GM18498 (cell line): ENCODE data around the gene RUNX2.

ENCODE experiments used
- ATAC-seq: cut with Tn5 transposase; IDR thresholded peaks from one replicate; pipeline ENCODE4 v1.9.1; 2021; ENCODE audit warnings: mild to moderate bottlenecking, moderate library complexity; ENCODE audit not compliant: unreplicated experiment

RUNX2 gene

GRCh38 chr6:45431317-45432065 is 103.4 kb downstream of the RUNX2 start:
- ATAC-seq: no peak

DNA sequence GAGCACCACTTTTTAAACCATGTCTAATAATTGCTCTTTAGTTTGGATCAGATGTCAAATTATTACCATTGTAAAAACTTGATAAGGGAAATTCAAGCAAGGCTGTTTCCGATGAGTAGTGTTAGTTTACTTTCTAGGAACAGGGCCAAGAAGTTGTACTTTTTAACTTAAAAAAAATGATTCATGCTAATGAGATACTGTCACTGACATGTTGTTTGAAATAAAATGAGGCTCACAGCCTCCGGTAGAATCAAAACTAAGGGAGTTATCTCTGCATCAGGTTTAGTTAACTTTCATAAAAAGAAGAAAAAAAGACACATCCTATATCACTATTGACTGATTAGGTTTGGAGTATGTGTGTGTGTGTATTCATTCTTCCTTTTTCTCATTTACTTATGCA is 104.8 kb downstream of the RUNX2 start:
- no peak for ATAC-seq

DNA sequence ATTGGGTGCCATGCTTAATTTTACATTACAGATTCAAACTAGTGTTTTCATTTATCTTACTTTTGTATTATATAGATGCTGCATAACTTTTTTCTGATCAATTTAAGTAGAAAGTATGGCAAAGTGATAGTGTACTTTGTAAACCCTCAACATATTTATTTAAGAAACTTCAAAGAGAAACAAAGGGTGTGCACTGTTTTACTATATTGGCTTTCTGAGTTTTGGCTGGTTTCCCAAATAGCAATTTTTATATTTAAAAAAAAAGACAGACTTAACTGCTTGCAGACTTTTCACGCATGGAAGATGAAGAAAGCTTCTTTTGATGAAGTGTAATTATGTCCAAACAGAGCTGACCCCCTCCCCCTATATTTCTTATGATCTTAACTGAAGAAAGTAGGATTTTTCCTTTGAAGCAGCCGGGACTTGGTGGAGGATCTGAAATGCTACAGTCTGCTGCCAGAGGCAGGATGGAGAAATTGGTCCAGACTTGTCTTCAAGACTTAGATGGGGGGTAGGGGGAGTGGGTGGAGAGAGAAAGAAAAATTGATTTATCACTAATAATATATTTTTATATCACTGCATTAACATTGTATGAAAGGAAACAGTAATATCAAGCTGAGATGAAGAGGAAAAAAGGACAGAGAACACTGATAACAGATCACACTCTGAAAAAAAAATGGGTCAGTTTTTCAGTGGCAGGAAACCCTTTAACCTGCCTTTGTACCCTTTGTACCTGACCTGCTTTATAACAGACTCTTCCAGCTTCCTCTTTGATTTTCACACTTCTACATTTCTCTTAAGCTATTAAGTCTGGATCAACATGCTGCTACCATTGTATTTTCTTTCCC is 105.6 kb downstream of the RUNX2 start:
- no peak for ATAC-seq

GRCh38 chr6:45434381-45434700 is 106.2 kb downstream of the RUNX2 start:
- no peak for ATAC-seq

- no peak for ATAC-seq
These were observed 108.7 kb downstream of the RUNX2 start for GRCh38 chr6:45436544-45437438.

GRCh38 chr6:45437439-45437815 is 109.3 kb downstream of the RUNX2 start:
- no peak for ATAC-seq

DNA sequence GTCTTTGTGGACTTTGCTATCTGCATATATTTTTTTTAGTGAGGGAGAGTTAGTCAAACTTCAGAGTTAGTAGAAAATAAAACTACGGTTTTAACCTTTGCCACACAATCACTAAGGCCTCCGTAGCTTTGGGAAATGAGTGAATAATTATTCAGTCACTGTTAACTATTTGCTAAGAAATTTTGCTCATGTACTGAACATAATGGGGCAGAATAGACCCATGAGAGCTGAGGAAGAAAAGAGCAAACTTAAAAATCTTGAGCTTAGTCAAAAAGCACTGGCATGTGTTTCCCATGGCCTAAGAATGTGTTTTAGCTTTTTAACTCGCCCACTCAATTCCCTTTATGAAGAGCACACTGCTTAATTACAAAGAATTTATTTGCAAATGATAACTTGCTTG is 110.0 kb downstream of the RUNX2 start:
- no peak for ATAC-seq

GRCh38 chr6:45438849-45439406 is 110.8 kb downstream of the RUNX2 start:
- no peak for ATAC-seq

GRCh38 chr6:45439459-45439858 is 111.3 kb downstream of the RUNX2 start:
- ATAC-seq: no peak

GRCh38 chr6:45439861-45440388 is 111.8 kb downstream of the RUNX2 start:
- no peak for ATAC-seq

- ATAC-seq: no peak
These were observed 113.8 kb downstream of the RUNX2 start for GRCh38 chr6:45441851-45442453.

DNA sequence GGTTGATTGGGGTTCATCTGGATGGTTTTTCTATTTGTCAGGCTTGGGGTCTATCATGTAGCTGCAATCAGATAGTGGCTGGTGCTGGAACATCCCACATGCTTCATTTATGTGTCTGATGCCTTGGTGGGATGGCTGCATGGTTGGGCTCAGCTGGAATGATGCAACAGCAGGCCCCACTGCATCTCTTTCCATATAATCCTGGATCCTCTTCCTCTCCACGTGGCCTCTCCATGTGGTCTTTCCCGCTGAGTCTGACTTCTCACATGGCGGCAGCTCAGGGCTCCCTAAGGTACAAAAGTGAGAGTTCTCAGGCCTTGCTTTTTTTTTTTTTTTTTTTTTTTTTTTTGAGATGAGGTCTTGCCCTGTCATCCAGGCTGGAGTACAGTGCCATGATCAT is 114.6 kb downstream of the RUNX2 start:
- no peak for ATAC-seq

- ATAC-seq: no peak
These were observed 117.2 kb downstream of the RUNX2 start for GRCh38 chr6:45445364-45445748.

GRCh38 chr6:45445749-45446549 is 117.8 kb downstream of the RUNX2 start:
- ATAC-seq: no peak

- ATAC-seq: no peak
These were observed 118.9 kb downstream of the RUNX2 start for GRCh38 chr6:45447005-45447404.

- no peak for ATAC-seq
These were observed 119.6 kb downstream of the RUNX2 start for GRCh38 chr6:45447716-45448115.

DNA sequence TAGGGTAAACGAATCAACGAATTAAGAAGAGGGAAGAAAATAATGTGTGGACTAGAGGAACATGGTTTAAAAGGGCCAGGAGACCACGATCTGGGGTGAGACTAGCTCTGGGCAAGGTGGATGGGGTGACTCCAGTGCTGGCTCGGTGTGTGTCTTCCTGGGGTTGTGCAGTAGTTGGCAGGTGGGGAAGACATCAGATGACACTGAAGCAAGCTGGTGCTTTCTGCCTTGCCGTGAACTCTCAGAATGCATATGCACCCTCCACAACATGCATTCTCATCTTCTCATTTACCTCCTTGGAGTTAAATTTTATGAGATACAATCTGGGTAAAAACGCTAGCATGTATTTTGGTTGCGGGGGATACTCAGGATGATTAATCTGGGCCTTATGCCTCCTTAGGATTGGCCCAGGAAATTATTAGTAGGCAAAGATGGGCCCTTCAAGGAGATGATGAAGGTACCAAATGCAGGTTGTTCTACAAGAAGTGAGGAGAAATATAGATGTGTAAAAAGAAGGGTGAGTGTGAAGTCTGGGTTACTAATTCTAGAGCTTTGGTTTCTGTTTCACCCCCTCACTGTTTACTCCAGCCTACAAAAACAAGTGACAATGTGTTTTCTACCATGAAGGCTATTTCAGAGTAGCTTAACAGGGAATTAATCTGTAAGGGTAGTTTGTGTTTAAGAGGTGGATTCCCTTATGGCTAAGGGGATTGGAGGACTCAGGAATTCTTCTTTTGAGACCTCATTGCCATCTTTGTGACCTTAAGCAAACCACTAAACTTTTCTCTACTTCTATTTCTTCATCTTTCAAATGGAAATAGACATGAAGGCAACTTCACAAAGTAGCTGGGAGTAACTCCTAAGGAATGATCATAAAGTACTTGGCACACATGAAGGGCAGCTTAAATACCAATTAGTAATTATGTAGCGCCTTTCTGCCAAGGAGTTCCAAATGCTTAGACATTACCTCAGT is 120.6 kb downstream of the RUNX2 start:
- ATAC-seq: no peak

DNA sequence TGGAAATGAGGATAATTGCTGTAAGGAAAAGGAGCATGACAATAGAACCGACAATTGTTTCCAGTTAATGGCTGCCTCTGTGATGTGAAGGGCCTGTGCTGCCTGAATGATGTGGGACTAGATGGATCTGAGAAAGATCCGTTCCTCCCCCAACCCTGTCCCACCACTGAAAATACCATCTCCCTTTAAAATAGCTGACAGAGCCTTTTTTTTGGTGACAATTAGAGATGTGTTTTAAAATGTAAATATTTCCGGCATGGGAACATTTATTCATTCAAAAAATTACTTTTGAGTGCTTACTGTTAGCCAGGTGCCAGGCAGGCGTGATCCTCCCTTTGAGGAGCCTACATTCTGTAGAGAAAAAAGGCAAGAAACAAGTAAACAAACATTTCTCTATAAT is 122.0 kb downstream of the RUNX2 start:
- ATAC-seq: no peak

DNA sequence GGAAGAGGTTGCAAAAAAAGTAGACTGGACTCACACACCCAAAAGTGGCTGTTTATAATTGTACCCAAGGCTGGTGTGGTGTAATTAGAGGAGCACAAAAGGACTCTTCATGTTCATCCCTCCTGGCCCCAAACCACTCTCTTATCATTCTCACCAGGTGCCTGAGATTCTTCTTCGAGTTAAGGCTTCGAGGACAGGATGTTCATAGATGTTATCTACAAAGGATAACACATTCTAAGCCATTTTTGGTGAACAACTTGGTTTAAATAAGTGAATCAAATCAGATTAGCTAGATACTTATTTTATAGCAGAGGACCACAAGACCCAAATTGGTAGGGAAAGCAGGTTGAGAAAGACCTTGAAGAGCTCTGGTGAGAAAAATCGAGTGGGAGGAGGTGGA is 122.7 kb downstream of the RUNX2 start:
- no peak for ATAC-seq
